Erythroblast (primary cell): ENCODE measurements around the gene FXYD2.
"Not testable (repeated sequence)": the region's sequence is repeated elsewhere in the genome, so short reads cannot be mapped to it uniquely, and the experiment has no call there.

Experiments
- DNase-seq, 2 experiments: peaks; one replicate each; lab custom pipeline; 2025; lab: John Stamatoyannopoulos, UW
- GATA1 ChIP-seq: IDR thresholded peaks from 2 replicates; pipeline ENCODE4 v1.6.1; 2011; ENCODE audit warnings: low read depth, mild to moderate bottlenecking, control low read depth, low read length, moderate library complexity
- POLR2A ChIP-seq: IDR thresholded peaks from 2 replicates; pipeline ENCODE4 v1.6.1; 2011; ENCODE audit warnings: mild to moderate bottlenecking, low read length

Gene FXYD2

DNA sequence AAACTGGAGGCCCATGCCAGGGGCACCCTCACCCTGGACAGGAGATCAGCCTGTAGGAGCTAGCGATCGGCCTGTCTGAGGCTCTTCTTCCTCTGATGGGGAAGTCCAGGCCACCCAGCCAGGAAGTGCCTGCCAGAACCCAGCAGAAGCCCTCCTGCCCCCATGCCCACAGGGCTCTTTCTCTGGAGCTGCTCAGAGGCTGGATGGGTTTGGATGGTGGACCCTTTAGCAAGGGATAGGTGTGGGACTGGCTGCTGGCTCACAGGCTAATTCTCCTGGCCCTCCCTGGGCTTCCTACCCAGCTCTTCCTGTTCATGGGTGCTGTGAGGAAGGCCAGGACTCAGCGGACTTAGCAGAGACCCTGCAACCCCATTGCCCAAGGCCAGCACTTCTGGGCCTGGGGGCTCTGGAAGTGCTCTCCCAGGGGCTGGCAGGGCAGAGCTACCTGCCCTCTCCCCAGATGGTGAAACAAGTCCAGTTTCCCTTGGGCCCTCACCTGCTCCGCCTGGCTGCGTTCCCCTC, 7.6 kb downstream of the FXYD2 start:
- TF ChIP-seq POLR2A (no peak), GATA1 (no peak)
- DNase-seq = no peak

DNA sequence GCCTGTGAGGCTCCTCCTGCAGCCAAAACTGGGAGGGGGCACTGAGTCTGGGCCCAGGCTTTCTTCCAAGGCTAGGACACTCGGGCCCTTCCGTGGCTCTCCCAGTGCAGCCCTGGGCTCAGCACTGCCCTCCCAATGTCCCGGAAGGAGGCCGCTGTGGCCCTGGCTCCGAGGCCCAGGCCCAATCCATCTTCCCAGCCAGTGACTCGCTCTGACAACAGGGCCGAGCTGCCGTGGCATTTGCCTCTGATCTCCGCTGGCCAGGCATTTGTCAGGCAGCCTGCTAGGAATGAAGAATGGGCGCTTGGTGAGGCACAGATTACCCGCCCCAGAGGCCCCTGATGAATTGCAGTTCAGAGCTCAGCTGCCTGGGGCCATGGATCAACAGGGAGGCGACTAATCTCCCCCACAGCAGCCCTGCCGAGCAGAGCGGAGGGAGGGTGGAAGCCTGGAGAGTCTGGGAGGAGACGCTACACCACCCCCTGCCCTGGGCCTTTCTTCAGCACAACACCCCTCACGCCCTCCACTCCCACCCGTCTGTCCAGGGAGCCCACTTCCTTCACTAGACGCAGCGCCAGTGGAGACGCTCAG, 8.3 kb downstream of the FXYD2 start:
- DNase-seq = no peak
- TF ChIP-seq GATA1 = no peak
- TF ChIP-seq POLR2A = no peak

DNA sequence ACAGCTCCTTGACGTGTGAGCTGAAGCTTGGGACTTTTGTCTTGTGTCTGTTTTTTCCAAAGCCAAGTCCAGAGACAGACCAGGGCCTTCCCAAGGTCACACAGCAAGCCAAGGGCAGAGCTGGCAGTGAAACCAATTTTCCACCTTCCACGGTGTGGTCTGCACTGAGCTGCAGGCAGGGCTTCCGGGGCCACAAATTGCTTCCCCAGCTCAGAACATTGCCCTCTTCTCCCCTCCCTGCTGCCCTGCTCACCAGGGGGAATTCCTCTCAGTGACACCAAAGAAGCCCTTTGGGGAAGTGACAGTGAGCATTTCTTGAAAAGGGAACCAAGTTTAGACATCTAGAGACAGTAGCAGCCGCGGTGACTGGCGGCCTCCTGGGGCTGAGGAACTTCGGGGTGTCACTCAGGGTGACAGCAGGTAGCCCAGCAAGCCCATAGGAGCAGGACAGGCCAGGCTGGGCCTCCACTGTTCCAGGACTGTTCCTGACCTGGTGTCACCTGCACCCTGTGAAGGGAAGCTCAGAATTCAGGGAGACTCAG, 9.2 kb downstream of the FXYD2 start:
- no peak for DNase-seq
- TF ChIP-seq GATA1 (no peak), POLR2A (no peak)

DNA sequence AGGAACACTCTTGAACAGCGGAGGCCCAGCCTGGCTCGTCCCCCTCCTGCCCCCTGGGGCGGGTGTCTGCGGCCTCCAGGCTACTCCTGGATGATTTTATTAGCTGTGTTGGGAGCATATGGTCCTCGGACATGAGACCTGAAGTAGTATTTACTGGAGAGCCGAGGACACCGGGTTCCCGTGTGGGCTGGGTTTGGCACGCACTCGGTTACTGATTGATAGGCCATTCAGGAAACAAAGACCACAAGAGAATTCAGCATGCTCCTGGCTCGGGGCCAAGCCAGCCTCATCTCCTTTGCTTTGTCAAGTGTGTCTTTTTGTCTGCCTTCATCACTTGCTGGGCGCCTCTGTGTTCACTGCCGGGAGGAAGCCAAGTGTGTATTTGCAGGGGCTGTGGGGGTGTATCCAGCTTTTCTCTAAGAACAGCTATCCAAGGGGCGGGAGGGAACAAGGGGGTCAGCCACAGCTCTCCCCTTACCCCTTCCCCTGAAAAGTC, 9.7 kb downstream of the FXYD2 start:
- peak in 1 of 2 experiments; percentile 6 for DNase-seq

DNA sequence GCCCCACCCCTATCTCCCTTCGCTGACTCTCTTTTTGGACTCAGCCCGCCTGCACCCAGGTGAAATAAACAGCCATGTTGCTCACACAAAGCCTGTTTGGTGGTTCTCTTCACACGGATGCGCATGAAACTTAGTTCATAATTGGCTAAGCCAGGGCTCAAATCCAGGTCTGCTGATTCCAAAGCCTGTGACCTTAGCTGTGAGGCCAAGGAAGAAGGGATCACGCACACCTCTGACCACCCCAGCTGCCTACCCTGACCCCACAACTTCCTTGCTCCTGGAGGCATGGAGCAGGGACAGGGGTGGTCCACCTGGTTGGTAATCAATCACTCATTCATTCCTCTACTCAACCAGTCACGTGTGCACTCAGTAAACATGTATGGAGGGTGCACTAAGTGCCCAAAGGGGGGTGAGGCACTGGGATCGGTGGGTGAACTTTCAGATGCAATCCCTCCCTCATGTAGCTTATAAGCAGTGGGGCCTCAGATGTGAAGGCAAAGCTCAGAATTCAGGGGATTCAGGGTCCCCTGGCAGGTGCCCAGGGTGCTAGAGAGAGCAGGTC, 10.3 kb downstream of the FXYD2 start:
- TF ChIP-seq GATA1 (no peak), POLR2A (no peak)
- DNase-seq = no peak

More for the DNA sequence above, 9.7 kb downstream of the FXYD2 start:
- no peak for TF ChIP-seq GATA1
- no peak for TF ChIP-seq POLR2A

DNA sequence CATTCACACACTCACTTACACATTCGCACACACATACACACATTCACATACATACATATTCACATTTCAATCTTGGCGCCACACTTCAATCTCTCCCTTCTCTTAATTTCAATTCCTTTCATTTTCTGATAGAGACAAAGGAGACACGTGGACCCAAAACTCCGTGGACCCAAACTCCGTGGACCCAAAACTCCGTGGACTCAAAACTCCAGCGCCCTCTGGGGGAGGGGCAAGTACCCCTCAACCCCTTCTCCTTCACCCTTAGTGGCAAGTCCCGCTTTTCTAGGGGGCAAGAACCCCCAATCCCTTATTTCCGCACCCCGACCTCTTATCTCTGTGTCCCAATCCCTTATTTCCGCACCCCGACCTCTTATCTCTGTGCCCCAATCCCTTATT, 14.5 kb downstream of the FXYD2 start:
- not testable (repeated sequence) for DNase-seq

DNA sequence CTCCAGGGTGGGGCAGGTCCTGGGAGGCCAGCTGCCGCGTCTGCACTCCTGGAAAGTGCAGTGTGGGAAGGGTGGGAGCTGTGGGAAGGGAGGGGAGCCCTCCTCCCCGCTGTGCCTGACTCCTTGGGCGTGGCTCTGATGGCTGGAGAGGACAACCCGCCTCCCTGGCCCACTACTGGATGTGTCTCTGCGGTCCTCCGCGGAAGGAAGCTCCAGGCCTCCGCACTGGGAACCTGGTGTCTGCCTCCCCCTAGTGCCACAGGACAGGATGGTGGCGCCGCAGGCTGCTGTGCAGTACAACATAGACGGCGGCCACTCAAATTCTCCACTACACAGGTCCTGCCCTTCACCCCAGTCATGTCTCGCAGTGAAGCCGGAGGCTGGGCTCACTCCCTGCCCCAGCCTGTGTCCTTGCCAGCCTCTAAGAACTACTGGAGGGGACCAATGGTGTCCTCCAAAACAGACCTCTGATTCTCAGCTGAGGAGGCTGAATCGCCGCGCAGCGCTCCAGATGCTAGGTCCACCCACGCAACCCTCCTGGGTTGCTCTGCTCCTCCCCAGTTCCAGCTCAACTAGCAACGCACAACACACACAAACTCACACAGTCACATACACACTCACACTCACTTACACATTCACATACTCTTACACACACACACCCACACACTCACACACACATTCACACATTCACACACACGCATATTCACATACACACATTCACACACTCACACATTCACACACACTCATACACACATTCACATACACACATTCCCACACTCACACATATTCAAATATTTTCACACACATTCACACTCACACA, 15.1 kb downstream of the FXYD2 start:
- no peak for TF ChIP-seq POLR2A
- no peak for TF ChIP-seq GATA1
- DNase-seq = peak; percentile 19 to 20

DNA sequence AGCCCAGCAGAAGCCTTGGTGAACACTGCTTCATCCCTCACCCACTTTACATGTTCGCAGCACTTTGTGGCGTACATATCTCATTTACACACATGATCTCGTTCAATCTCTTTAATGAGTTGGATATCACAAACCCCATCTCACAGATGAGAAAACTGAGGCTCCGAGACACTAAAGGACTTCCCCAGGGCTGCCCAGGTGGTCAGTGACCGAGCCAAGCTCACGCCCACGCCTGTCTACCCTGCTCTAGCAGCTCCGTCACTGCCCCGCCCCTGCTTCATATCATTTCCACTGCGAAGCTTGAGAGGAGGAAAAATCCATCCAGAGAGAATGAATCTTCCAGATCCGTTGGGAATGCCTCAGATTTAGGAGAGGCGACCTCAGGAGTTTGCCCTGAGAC, 15.8 kb downstream of the FXYD2 start:
- no peak for TF ChIP-seq POLR2A
- TF ChIP-seq GATA1 = no peak
- DNase-seq = no peak

DNA sequence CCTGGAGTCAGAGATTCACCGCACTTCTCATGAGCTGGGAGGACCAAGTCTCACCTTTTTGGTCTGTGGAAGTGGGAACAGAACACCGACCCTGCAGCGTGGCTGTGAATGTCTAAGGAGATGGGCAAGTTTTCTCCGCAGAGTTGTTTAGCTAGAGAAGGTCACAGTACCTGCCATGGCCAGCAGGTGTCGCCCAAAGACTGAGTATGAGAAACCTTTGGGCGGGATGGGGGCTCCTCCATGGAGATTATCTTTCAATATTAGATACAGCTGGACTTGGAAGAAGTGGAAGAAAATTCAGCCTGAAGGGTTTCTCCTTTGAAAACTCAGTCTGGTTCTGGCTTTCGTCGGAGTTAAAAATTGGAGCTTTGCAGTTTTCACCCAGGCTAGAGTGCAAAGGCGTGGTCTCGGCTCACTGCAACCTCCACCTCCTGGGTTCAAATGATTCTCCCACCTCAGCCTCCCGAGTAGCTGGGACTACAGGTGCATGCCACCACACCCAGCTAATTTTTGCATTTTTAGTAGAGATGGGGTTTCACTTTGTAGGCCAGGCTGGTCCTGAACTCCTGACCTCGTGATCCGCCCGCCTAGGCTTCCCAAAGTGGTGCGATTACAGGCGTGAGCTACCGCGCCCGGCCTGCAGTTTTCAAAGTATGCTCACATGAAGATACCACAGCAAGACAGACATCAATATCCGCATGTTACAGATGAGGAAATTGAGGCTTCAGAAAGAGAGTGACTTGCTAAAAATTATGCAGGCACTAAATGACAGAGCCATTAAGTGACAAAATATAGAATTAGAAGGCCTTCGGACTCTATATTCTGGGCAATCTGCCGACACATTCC, 16.8 kb downstream of the FXYD2 start:
- DNase-seq = peak; percentile 48 to 75
- no peak for TF ChIP-seq GATA1
- TF ChIP-seq POLR2A = no peak

DNA sequence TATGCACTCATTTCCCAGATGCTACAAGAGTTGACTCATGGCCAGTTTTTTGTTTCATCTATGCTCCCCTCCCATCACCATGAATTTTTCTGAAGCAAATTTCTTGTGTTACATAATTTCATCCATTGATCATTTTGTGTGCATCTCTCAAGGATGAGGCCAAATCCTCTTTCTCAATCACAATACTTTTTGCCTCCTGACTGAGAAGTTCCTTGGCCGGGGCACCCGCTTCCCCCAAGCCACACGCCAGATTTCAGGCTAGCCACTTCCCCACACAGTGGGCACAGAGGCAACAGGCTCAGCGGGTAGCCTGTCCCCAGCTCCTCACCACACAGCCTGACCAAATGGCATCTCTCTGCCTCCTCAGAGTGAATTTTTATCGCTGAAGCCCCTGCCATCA, 17.7 kb downstream of the FXYD2 start:
- TF ChIP-seq GATA1 = no peak
- no peak for TF ChIP-seq POLR2A
- no peak for DNase-seq

DNA sequence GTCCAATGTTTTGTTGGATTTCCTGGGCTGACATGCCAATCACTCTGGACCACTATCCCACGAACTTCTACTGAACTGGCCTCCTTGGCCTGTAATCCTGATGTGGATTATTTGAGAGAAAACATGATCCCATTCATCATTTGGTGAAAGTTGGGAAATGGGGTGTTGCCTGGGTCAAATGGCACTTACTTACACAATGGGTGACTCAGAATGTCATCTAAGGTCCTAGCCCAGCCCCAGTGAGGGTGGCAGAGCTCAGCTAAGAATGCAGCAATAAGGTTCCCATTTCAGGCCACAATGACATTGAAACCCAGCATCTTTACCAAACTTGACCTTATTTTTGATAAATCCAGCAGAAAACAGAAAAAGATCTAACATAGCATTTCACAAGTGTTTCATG, 19.5 kb downstream of the FXYD2 start:
- TF ChIP-seq GATA1 (no peak), POLR2A (no peak)
- no peak for DNase-seq

DNA sequence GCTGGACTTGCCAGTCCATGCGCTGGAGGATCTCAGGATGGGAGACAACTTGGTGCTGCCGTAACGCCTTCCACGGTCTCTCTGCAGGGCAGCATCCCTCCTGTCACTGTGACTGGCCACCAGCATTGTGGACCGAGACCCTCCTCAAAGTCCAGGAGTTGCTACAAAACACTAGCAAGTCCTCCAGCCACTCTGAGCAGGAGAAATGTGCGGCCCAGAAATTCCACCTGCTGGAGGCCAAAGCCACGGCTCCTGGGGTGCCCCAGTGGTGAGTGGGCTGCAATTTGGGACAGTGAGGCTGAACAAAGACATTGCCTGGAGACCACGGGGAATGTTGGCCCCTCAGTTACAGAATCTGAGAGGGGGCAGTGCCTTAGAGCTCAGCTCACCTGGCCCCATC, 20.6 kb downstream of the FXYD2 start:
- no peak for DNase-seq
- TF ChIP-seq GATA1 (no peak), POLR2A (no peak)

DNA sequence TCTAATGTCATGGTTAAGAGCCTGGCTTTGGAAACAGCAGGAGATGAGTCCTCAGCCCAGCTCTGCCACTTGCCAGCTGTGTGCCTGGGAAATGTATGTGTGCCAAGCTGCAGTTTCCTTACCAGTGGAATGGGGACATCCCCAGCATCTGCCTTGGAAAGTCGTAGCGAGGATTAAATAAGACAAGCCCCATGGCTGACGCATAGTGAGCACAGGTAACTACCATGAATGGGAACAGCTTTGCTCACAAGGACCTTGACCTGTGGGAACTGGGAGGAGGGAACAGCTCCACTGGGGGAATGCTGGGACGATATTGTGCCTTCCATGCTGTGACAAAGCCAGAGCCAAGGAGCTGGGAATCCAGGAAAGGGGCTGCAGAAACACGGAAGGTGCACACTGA, 24.9 kb downstream of the FXYD2 start:
- no peak for DNase-seq
- TF ChIP-seq POLR2A (no peak), GATA1 (no peak)

DNA sequence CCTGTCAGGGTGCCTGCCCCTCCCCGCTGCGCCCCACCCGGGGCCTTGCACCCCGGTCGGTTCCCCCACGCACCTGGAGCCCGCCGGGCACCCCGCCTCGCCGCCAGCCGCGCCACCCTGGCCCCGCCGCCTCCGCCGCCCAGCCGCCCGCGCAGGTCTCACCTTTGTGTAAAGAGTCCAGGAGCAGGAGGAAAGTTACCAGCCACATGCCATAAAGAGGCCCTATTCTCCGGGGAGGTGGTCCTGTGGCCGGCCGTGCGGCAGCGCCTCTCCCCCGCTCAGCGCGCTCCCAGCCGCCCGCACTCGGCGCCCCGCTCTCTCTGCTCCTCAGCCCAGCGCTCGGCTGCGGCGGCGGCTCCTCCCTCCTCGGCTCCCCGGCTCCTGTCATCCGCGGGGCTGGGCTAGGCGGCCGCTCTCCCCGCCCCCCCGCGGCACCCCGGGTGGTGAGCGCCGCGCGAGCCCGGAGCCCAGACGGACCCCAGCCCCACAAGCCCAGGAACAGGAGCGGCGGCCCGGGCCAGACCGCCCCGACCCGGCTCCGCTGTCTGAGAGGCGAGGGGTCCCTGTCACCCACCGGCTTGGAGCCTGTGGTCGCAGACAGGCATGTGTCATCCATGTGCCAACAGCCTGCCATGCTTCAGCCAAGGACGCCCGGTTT, 27.5 kb downstream of the FXYD2 start, which contains the start of gene DSCAML1:
Gene DSCAML1, minus strand, starts transcription at position 345 of the 658 bp plus-strand sequence. Its CDS starts 137 bp downstream, at position 208.
- no peak for TF ChIP-seq GATA1
- no peak for TF ChIP-seq POLR2A
- DNase-seq = no peak
